Chondrocyte (in vitro differentiated cells): Measurements from ENCODE around the gene RFX4. TPM values are rescaled to one million over a fixed set of nuclear protein-coding genes. Genes with fewer than 3 reads are reported as not detected.

Source experiments
- DNase-seq: peaks from one replicate; pipeline ENCODE4 v3.0.0; 2021; ENCODE audit warnings: mixed read lengths, low spot score
- H3K27ac Mint-ChIP-seq: one replicate; pipeline ENCODE4 v1.8.0; 2021; ENCODE audit warnings: mild to moderate bottlenecking, moderate library complexity, mixed read lengths; ENCODE audit not compliant: unreplicated experiment
- H3K27me3 Mint-ChIP-seq: 2 replicates; pipeline ENCODE4 v1.8.0; 2021; ENCODE audit warnings: low read depth, mixed read lengths
- H3K36me3 Mint-ChIP-seq: 2 replicates; pipeline ENCODE4 v1.8.0; 2021; ENCODE audit warnings: low read depth, mixed read lengths
- H3K4me1 Mint-ChIP-seq: 2 replicates; pipeline ENCODE4 v1.8.0; 2021; ENCODE audit warnings: low read depth, mild to moderate bottlenecking, mixed read lengths
- H3K4me3 Mint-ChIP-seq: one replicate; pipeline ENCODE4 v1.8.0; 2021; ENCODE audit warnings: mild to moderate bottlenecking, moderate library complexity, mixed read lengths; ENCODE audit not compliant: unreplicated experiment
- H3K9me3 Mint-ChIP-seq: 2 replicates; pipeline ENCODE4 v1.8.0; 2021; ENCODE audit warnings: low read depth, mixed read lengths
- CTCF ChIP-seq: fragments of 200-600 bp; sonication (generic); IDR thresholded peaks from 2 replicates; pipeline ENCODE4 v1.5.0; 2021; ENCODE audit warnings: antibody characterized with exemption, mild to moderate bottlenecking, moderate library complexity
- total RNA-seq: library from RNA; stranded (reverse); gene quantifications from 3 replicates; pipeline ENCODE4 v1.2.1, GENCODE V29; 2021

Gene RFX4
- total RNA-seq, 1 donor from 2014 or later = not detected

DNA sequence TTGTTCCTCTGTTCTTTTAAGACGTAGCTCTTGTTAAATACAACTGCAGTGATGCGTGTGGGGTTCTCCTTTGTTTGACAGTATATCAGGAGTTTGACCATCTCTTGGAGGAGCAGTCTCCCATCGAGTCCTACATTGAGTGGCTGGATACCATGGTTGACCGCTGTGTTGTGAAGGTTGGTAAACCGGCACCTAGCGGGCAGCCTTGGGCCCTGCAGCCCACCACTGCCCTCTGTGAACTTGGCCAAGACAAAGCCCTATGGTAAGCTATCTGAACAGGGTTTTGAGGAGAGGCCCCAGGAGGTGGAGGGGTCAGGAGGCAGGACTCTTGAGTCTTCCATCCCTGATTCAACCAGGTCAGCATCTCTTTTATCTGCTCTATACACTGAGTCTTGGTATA, 137.1 kb downstream of the RFX4 start:
- DNase-seq = no peak
- H3K4me3 Mint-ChIP-seq = no peak overlapping the region
- no peaks in the 10 kb centered on the region for H3K4me1 Mint-ChIP-seq
- H3K9me3 Mint-ChIP-seq = no peaks in the 10 kb centered on the region
- no peak overlapping the region for H3K27ac Mint-ChIP-seq
- peaks cover 3% of the 10 kb centered on the region for H3K27me3 Mint-ChIP-seq
- TF ChIP-seq CTCF = no peak
- no peaks in the 10 kb centered on the region for H3K36me3 Mint-ChIP-seq

GRCh38 chr12:106720696-106721095, 137.9 kb downstream of the RFX4 start:
- Mint-ChIP-seq H3K4me1 (no peaks in the 10 kb centered on the region), H3K27me3 (peaks cover 3% of the 10 kb centered on the region), H3K4me3 (no peak overlapping the region), H3K27ac (no peak overlapping the region), H3K36me3 (no peaks in the 10 kb centered on the region), H3K9me3 (no peaks in the 10 kb centered on the region)
- TF ChIP-seq CTCF = no peak
- DNase-seq = no peak

DNA sequence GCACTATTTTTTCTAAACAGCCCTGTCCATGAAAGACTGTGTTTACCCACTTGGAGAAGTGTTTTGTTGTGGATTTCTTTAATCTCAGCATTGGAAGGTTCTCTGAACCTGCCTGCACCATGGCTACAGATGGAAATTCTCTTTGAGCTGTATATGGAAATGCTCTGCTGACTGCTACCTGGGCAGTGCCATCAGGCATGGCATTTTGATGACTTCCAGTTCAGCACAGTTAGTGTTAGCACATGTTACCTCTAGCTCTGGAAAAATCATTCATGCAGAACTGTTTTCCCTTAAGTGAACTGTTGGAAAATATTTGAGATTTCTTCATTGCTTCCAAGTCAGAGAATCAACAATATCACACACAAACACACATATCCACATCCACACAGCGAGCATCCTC, 139.1 kb downstream of the RFX4 start:
- Mint-ChIP-seq H3K4me3 (no peak overlapping the region), H3K4me1 (no peaks in the 10 kb centered on the region), H3K27me3 (peaks cover 3% of the 10 kb centered on the region), H3K27ac (no peak overlapping the region), H3K36me3 (no peaks in the 10 kb centered on the region), H3K9me3 (no peaks in the 10 kb centered on the region)
- TF ChIP-seq CTCF = no peak
- no peak for DNase-seq

DNA sequence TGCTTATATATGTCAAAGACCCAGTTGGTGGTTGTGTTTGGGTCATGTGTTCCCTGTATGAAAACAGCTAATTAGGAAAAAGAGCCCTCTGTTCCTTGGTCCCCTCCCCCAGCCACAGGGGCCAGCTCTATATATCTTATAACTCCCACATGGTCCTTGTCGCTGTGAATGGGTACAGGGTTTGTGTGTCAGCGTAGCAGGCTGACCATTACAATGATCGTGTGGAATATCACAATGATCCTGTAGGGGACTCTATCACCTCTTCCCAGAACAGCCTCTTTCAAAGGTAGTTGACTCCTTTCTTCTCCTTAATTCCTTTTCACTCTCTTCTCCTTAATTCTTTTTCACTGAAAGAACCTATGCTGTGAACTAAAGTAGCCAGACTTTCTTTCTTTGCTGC, 140.0 kb downstream of the RFX4 start:
- no peak overlapping the region for H3K4me3 Mint-ChIP-seq
- DNase-seq = no peak
- no peaks in the 10 kb centered on the region for H3K4me1 Mint-ChIP-seq
- peaks cover 3% of the 10 kb centered on the region for H3K27me3 Mint-ChIP-seq
- H3K27ac Mint-ChIP-seq = no peak overlapping the region
- no peaks in the 10 kb centered on the region for H3K9me3 Mint-ChIP-seq
- TF ChIP-seq CTCF = no peak
- no peaks in the 10 kb centered on the region for H3K36me3 Mint-ChIP-seq

GRCh38 chr12:106723416-106723815, 140.6 kb downstream of the RFX4 start:
- no peak for DNase-seq
- no peaks in the 10 kb centered on the region for H3K36me3 Mint-ChIP-seq
- H3K27ac Mint-ChIP-seq = no peak overlapping the region
- H3K9me3 Mint-ChIP-seq = no peaks in the 10 kb centered on the region
- H3K27me3 Mint-ChIP-seq = peaks cover 3% of the 10 kb centered on the region
- H3K4me1 Mint-ChIP-seq = no peaks in the 10 kb centered on the region
- TF ChIP-seq CTCF = no peak
- no peak overlapping the region for H3K4me3 Mint-ChIP-seq
